Measurements from ENCODE around the gene LST1.

LST1 gene

DNA sequence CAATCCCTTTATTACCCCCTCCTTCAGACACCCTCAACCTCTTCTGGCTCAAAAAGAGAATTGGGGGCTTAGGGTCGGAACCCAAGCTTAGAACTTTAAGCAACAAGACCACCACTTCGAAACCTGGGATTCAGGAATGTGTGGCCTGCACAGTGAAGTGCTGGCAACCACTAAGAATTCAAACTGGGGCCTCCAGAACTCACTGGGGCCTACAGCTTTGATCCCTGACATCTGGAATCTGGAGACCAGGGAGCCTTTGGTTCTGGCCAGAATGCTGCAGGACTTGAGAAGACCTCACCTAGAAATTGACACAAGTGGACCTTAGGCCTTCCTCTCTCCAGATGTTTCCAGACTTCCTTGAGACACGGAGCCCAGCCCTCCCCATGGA is 8.5 kb upstream of the LST1 start:
- H3K27me3 ChIP-seq (ENCODE audit: control insufficient read depth, insufficient read depth, low read length): no peaks in the 10 kb centered on the region
- no peaks in the 10 kb centered on the region for H3K36me3 ChIP-seq (ENCODE audit: control insufficient read depth, insufficient read depth, low read length)
- no peak overlapping the region for H3K9ac ChIP-seq
- no peak overlapping the region for H2AFZ ChIP-seq
- H3K9me3 ChIP-seq (ENCODE audit: control insufficient read depth, low read length): no peaks in the 10 kb centered on the region
- no peak overlapping the region for H3K27ac ChIP-seq
- no peak overlapping the region for H3K4me2 ChIP-seq (ENCODE audit: low read length)
- no peak overlapping the region for H3K4me3 ChIP-seq (ENCODE audit: low read depth, low read length)
- H3K79me2 ChIP-seq: no peaks in the 10 kb centered on the region
- TF ChIP-seq, protein P1, sequence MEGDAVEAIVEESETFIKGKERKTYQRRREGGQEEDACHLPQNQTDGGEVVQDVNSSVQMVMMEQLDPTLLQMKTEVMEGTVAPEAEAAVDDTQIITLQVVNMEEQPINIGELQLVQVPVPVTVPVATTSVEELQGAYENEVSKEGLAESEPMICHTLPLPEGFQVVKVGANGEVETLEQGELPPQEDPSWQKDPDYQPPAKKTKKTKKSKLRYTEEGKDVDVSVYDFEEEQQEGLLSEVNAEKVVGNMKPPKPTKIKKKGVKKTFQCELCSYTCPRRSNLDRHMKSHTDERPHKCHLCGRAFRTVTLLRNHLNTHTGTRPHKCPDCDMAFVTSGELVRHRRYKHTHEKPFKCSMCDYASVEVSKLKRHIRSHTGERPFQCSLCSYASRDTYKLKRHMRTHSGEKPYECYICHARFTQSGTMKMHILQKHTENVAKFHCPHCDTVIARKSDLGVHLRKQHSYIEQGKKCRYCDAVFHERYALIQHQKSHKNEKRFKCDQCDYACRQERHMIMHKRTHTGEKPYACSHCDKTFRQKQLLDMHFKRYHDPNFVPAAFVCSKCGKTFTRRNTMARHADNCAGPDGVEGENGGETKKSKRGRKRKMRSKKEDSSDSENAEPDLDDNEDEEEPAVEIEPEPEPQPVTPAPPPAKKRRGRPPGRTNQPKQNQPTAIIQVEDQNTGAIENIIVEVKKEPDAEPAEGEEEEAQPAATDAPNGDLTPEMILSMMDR (IDR thresholded peaks at IDR 0.05): no peak
- no peaks in the 10 kb centered on the region for H3K4me1 ChIP-seq

DNA sequence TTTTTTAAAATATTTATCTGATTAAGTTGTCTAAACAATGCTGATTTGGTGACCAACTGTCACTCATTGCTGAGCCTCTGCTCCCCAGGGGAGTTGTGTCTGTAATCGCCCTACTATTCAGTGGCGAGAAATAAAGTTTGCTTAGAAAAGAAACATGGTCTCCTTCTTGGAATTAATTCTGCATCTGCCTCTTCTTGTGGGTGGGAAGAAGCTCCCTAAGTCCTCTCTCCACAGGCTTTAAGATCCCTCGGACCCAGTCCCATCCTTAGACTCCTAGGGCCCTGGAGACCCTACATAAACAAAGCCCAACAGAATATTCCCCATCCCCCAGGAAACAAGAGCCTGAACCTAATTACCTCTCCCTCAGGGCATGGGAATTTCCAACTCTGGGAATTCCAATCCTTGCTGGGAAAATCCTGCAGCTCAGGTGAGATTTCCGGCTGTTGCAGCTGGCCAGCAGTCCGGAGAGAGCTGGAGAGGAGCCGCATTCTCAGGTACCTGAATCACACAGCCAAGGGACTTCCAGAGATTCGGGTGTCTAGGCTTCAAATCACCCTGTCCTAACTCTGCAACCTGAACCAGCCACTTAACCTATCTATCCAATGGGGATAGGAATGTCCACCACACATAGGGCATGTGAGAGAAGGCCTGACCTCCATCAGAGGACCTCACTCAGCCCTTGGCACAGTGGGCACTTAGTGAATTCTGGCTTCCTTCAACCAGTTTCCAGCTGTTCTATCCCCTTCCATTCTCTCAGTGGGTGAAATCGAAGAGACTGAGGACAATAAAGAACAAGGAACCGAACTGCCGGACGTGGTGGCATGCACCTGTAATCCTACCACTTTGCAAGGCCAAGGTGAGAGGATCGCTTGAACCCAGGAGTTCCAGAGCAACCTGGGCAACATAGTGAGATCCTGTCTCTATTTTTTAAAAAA is 7.6 kb upstream of the LST1 start:
- Histone ChIP-seq H3K27ac (no peak overlapping the region), H3K79me2 (no peaks in the 10 kb centered on the region), H3K4me2 (ENCODE audit: low read length) (no peak overlapping the region), H3K9ac (no peak overlapping the region), H3K36me3 (ENCODE audit: control insufficient read depth, insufficient read depth, low read length) (no peaks in the 10 kb centered on the region), H3K4me1 (no peaks in the 10 kb centered on the region), H3K27me3 (ENCODE audit: control insufficient read depth, insufficient read depth, low read length) (no peaks in the 10 kb centered on the region), H3K4me3 (ENCODE audit: low read depth, low read length) (no peak overlapping the region), H3K9me3 (ENCODE audit: control insufficient read depth, low read length) (no peaks in the 10 kb centered on the region), H2AFZ (no peak overlapping the region)
- TF ChIP-seq, protein P1 (IDR thresholded peaks at IDR 0.05): no peak

DNA sequence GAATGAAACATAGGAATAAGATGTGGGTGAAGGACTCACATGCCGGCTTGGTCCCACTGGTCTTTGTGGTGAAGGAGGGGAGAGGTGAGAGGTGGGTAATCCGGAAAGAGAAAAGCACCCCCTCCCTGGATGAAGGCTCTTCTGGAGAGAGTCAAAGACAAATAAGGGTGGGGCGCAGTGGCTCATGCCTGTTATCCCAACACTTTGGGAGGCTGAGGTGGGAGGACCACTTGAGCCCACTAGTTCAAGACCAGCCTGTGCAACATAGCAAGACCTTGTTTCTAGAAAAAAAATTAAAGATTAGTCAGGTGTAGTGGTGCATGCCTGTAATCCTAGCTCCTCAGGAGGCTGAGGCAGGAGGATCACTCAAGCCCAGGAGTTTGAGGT is 7.0 kb upstream of the LST1 start:
- H3K4me1 ChIP-seq: no peaks in the 10 kb centered on the region
- no peaks in the 10 kb centered on the region for H3K27me3 ChIP-seq (ENCODE audit: control insufficient read depth, insufficient read depth, low read length)
- H3K9ac ChIP-seq: no peak overlapping the region
- no peaks in the 10 kb centered on the region for H3K79me2 ChIP-seq
- H3K36me3 ChIP-seq (ENCODE audit: control insufficient read depth, insufficient read depth, low read length): no peaks in the 10 kb centered on the region
- no peak overlapping the region for H2AFZ ChIP-seq
- H3K9me3 ChIP-seq (ENCODE audit: control insufficient read depth, low read length): no peaks in the 10 kb centered on the region
- no peak overlapping the region for H3K4me2 ChIP-seq (ENCODE audit: low read length)
- H3K4me3 ChIP-seq (ENCODE audit: low read depth, low read length): no peak overlapping the region
- no peak overlapping the region for H3K27ac ChIP-seq
- TF ChIP-seq, protein P1 (IDR thresholded peaks at IDR 0.05): no peak

DNA sequence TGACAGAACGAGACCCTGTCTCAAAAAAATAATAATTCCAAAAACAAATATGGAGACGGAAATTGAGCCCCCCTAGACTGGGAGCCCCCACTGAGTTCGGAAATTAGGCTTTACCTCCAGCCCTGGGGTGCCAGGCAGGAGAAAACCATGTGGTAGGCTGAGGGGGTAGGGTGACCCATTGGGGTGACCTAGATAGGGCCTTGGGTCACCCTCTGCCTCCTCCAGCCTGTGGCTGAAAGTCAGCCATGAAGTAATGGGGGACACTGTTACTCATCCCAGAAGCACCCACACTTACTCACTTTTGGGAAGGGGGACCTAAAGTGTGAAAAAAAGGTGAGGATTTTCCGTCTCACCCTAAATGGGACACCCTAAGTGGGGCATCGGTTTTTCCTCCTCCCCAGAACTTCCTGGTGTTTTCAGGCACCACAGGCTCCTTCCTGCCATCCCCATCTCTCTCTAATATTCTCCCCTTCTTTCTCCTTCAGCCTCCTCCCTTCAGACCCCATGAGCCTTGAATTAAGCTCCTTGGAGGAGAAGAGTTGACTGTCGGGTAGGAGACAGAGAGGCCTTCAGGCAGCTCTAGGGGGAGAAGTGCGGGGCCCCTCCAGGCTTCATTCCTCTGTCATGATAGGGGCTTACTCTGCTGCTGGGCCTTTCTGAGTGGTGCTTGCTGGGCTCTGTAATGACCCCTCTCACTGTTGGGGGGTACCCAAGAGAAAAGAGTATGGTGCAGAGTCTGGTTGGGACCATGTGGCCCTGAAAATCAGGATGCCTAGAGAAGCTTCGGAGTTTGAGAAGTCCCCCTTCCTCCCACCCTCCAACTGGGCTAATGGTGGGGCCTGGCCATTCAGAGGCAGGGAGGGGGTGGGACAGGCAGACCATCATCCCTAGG is 6.3 kb upstream of the LST1 start:
- Histone ChIP-seq H3K27ac (no peak overlapping the region), H3K27me3 (ENCODE audit: control insufficient read depth, insufficient read depth, low read length) (no peaks in the 10 kb centered on the region), H3K9me3 (ENCODE audit: control insufficient read depth, low read length) (no peaks in the 10 kb centered on the region), H3K4me3 (ENCODE audit: low read depth, low read length) (no peak overlapping the region), H3K4me1 (no peaks in the 10 kb centered on the region), H3K9ac (no peak overlapping the region), H2AFZ (no peak overlapping the region), H3K4me2 (ENCODE audit: low read length) (no peak overlapping the region), H3K36me3 (ENCODE audit: control insufficient read depth, insufficient read depth, low read length) (no peaks in the 10 kb centered on the region), H3K79me2 (no peaks in the 10 kb centered on the region)
- TF ChIP-seq, protein P1 (IDR thresholded peaks at IDR 0.05): no peak
